Right forelimb (tissue), 1 donor: Measurements from ENCODE around the gene CFDP1.
A peak's percentile ranks its signal among the peaks of the same experiment; 100 is the strongest.

Source experiments
- DNase-seq: peaks from one replicate; pipeline ENCODE4 v3.0.0-alpha.2; 2018

CFDP1 gene

GRCh38 chr16:75432828-75433731, at the start of gene CFDP1:
Gene CFDP1 (minus strand): TSS chr16:75433503. CDS start chr16:75433352, 151 bp downstream.
- peak; percentile 97 for DNase-seq

DNA sequence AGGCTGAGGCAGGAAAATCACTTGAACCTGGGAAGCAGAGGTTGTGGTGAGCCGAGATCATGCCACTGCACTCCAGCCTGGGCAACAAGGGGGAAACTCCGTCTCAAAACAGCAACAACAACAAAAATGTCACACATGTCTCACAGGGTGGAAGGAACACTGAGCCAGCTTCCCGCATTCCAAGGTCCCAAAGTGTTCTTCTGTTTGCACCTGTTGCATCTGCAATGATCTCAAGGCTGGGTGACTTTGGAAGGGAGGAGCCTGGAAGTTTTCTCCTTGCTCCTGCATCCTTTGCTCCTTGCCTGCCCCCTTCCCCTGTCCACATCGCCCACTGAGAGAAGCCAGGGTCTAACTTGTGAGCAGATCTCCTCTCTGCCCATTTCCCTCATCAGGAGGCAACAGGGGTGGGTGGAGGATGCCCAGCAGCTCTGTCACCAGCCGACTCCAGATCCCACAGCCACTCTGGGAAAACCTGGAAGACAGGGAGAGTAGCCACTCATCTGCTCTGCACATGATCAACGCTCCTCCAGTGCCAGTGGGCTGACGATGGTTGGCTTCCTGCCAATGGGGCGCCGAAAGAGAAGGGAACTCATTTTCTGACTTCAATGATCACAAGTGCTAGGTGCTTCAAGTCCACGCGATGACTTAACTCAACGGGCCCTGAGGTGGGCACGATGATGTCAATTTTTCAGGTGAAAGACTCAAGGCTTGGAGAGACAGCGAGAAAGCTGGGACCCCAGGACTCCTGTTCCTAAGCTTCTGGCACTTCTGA, 49.3 kb upstream of the CFDP1 start:
- DNase-seq: no peak

DNA sequence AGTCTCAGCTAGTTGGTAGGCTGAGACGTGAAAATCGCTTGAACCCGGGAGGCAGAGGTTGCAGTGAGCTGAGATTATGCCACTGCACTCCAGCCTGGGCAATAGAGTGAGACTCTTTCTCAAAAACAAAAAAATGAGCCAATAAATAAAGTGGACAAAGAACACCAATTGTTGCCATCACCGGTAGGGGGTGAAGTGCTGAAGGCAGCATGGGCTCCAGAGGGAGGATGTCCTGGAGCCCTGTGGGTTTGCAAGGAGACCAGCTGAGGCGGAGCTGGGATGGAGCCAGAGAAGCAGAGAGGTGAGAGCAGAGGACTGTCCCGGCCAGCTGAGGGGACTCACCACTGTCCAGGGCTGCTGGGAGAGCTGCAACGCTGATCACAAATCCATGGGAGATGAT, 48.2 kb upstream of the CFDP1 start:
- no peak for DNase-seq

- no peak for DNase-seq
Observed at GRCh38 chr16:75479421-75479990, 46.2 kb upstream of the CFDP1 start.

DNA sequence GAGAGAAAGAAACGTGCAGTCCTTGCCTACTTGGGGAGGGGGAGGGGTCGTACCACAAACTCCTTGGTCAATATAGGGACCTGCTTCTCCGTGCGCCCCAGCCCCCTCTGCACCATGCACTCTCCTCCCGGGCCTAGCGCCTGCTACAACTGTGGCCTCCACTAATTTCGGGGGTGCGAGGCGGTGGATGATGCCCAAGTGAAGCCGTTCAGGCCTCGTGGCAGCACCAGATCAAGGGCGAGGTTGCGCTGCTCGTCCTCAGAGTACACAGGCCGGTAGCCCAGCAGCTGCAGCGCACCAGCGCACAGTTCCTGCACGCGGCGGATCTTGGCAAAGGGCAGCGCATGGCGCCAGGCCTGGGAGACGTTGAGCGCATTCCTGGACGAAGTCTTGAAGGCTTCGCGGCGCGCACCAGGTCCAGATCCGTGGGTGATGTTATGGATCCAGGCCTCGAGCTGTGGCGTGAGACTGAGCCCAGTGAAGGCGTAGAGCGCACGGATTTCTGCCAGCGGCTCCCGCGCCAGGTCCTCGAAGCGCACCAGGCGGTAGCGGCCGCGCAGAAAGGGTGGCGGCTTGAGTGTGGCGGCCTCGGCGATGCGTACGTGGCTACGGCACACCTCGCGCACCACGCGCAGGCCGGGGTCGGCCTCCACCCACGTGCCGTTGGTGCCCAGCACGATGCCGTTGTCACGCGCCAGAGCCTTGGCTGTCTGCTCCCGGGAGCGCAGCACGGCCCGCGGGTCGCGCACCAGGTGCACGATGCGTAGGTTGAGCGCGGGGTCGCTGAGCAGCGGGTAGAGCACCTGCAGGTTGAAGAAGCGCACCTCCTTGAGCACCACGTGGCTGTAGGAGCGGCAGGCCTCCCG, 45.4 kb upstream of the CFDP1 start:
- no peak for DNase-seq

DNA sequence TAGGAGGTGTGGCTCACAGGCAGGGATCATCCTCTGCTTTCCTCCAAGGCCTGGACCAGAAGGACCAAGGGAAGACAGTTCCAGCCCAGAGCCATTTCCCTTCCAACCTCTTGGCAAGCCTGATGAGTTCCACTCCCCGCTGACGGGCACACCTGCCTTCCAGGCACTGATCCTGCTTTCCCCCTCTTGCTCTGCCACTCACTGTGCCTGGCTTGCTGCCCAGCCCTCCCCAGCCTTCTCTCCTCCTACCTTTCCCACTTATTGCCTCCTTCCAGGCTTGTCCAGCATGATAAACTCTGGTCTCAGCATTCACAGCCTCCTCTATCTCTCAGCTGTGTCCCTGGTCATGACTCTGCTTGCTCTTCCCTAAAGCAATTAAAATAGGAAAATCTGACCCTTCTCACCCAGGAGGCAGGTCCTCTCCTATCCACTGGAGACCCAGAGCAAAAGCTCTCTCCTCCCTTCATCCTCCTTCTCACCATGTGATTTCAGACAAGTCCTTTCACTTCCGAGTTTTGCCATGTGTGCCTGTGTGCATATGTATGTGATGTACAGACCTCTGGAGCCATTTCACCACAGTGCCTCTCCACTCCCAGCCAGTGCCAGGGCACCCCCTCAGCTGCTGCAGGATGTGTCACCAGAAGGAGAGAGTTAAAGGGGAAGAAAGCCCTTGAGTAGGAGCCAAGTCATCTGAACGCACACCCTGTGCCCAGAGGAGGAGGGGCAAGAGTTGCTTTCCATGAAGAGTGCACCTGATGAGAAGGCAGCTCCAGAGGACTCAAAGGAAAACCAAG, 44.6 kb upstream of the CFDP1 start:
- DNase-seq: no peak

DNA sequence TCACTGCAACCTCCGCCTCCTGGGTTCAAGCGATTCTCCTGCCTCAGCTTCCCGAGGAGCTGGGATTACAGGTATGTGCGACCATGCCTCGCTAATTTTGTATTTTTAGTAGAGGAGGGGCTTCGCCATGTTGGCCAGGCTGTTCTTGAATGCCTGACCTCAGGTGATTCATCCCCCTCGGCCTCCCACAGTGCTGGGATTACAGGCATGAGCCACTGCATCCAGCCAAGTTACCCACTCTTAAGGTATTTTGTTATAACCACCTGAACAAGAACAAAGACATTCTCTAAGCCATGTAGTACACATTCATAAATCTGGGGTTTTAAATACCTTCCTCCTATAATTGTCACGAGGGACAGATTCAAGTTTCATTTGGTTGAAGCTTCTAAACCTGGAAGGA, 43.5 kb upstream of the CFDP1 start:
- no peak for DNase-seq

- no peak for DNase-seq
Observed at GRCh38 chr16:75475420-75475847, 42.1 kb upstream of the CFDP1 start.

- no peak for DNase-seq
Observed at GRCh38 chr16:75472908-75473877, 39.9 kb upstream of the CFDP1 start.

DNA sequence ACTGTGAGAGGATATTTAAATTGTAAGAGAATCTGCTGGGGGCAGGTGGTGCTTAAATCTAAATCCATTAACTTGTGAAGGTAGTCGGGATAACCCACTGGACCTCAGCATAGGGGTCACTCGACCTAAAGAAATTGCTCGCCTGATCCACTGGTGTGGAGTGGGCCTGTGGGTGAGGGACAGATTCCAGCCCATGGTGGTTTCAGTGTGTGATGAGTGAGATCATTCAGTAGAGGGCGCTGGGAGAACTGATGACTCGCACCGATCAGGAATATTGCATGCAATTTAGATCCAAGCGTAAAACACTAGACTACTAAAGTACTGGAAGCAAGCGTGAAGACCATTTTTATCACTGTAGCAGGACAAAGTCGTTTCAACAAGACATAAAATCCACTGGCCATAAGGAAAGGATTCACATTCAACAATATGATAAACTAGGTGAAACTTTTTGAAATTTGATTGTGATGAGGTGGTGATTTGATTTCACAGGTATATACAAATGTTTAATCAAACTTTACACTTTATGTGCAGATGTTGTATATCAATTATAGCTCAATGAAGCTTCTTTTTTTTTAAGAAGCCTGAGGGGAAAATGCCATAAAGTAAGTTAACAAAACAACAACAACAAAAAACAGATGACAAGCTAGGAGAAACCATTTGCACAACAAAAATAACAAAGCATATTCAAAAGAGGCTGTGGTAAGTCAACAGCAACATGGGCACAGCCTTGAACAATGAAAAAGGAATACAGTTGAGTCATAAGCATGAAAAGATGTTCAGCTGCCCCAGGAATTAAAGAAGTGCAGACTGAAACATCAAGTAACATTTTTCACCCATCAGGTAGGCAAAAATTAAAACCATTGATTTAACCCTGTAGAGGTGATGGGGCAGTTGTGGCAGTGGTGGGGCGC, 38.7 kb upstream of the CFDP1 start:
- DNase-seq: peak; percentile 61

DNA sequence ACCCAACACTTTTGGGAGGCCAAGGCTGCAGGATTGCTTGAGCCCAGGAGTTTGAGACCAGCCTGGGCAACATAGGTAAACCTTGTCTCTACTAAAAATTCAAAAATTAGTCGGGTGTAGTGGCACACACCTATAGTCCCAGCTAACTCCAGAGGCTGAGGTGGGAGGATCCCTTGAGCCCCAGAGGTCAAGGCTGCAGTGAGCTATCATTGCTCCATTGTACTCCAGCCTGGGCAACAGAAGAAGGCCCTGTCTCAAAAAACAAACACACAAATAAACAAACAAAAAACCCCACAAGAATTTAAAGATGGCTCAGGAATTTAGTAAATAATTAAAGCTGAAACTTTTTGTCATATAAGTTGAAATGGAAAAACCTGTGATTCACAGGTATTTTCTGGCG, 33.5 kb upstream of the CFDP1 start:
- no peak for DNase-seq

GRCh38 chr16:75464122-75464918, 31.0 kb upstream of the CFDP1 start, which contains the start of gene TMEM170A:
Gene TMEM170A (minus strand): TSS chr16:75464689. CDS start chr16:75464600, 89 bp downstream.
- DNase-seq: peak; percentile 100

GRCh38 chr16:75463389-75464121, 30.3 kb upstream of the CFDP1 start:
- peak; percentile 71 for DNase-seq

DNA sequence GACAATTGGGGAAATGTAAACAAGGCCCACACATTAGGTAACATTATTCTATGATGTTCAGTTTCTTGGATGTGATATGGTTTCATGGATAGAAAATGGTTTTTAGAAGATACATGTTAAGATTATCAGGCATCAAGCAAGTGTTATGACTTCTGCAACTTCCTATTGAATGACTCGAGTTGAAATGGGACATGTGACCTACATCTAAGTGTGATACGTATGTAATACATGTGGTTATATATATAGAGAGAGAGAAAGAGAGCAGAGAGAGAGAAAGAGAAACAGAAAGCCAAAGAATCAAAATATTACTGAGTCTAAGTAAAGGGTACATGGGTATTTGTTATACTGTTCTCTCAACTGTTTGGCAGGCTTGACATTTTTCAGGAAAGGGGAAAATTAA, 29.5 kb upstream of the CFDP1 start:
- DNase-seq: no peak

DNA sequence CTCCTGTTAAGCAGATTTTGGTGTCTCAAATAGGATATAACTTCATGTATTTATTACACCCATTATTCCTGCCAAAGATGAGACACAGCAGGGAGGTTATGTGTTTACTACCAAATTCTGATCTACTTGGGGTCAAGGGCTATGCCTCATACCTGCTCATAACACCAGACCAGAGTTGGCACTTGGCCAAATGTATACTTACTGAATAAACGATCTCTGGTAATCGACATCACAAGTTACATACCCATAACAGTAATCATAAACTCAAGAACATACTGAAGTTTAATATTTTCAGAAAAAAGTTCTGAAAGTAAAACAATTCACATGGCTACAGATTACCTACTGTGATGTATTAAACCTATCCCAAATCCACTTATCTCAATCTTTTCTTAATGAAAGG, 28.3 kb upstream of the CFDP1 start:
- DNase-seq: no peak

DNA sequence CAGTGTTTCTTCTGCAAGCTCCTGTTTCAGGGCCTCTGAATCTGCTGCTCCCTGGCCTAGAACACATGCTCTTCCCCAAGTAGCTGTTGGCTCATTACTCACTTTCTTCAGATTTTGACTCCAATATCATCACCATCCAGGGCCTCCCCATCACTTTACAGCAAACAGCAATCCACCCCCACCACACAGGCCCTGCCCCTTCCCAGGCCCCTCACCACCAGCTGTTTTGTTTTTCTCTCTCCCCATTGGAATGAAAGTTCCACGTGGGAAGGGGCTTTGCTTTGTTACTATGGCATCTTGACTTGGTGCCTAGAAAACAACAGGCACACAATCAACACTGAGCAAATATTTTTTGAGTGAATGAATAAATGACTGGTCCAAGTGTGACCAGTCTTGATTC, 27.1 kb upstream of the CFDP1 start:
- DNase-seq: peak; percentile 78

GRCh38 chr16:75459691-75460090, 26.4 kb upstream of the CFDP1 start:
- DNase-seq: no peak

- DNase-seq: no peak
Observed at GRCh38 chr16:75458439-75458838, 25.1 kb upstream of the CFDP1 start.
